ENCODE data around the gene FAM241B.

Gene FAM241B, protein sequence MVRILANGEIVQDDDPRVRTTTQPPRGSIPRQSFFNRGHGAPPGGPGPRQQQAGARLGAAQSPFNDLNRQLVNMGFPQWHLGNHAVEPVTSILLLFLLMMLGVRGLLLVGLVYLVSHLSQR

GRCh38 chr10:69629897-69630650 lies at the start of gene FAM241B:
Gene FAM241B, plus strand, starts transcription at chr10:69630247. Its CDS starts 1,497 bp downstream, at chr10:69631744.
- DNase-seq (ENCODE audit: low read depth in 1 of 2, low spot score in 1 of 2) = peak; percentile 47 to 66

DNA sequence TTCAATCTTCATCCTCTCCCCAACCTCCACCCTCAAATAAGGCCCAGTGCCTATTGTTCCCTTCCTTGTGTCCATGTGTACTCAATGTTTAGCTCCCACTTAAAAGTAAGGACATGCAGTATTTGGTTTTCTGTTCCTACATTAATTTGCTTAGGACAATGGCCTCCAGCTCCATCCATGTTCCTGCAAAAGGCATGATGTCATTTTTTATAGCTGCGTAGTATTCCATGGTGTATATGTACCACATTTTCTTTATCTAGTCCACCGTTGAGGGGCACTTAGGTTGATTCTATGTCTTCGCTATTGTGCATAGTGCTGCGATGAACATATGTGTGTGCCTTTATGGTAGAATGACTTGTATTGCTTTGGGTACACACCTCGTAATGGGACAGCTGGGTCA lies 49.6 kb upstream of the FAM241B start:
- no peak for DNase-seq (ENCODE audit: low read depth in 1 of 2, low spot score in 1 of 2)

GRCh38 chr10:69583106-69583505 lies 46.9 kb upstream of the FAM241B start:
- DNase-seq (ENCODE audit: low read depth in 1 of 2, low spot score in 1 of 2) = no peak

- DNase-seq (ENCODE audit: low read depth in 1 of 2, low spot score in 1 of 2) = no peak
Observed at GRCh38 chr10:69584624-69585023, 45.4 kb upstream of the FAM241B start.

DNA sequence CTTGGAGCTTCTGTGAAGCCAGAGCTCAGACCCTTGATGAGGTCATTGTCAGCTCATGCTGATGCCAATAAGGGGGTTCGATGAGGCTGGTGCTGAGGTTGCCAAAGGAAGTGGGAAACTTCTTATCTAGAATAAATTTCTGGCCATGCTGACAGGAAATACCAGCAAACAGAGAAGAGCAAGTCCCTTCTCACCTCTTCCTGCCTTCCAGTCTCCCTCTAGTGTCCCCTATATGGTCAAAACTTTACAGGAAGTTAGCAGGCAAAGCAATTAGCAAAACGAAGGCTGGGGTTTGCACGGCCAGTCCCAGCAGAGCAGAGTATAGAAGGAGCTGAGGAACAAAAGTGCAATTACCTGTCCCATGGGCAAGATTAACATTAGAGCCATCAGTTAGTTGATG lies 41.7 kb upstream of the FAM241B start:
- DNase-seq (ENCODE audit: low read depth in 1 of 2, low spot score in 1 of 2) = no peak

DNA sequence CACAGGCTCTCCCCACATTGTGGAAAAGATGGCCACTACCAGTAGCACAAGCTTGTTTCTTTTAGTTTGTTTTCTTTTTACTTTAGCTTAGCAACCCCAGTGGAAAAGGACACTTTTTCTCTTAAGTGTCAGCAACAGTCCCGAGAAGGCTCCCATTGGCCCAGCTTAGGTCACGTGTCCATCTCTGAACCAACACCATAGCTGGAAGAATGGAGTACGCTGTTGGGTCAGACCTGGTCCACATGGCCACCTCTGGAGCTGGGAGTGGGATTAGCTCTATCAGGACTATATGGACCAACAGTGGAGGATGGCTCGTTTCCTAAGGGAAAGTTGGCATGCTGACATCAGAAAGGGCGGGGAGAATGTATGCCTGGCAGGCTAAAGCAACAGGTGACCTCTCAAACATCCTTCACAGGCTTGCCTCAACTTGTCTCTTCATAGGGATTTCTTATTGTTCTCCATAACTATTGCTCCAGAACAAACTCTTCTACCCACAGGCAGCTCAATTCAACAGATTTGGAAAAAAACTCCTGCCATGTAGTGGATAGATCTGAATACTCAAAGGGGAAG lies 29.2 kb upstream of the FAM241B start:
- DNase-seq (ENCODE audit: low read depth in 1 of 2, low spot score in 1 of 2) = no peak

- no peak for DNase-seq (ENCODE audit: low read depth in 1 of 2, low spot score in 1 of 2)
Observed at GRCh38 chr10:69609077-69609476, 21.0 kb upstream of the FAM241B start.

GRCh38 chr10:69612760-69613159 lies 17.3 kb upstream of the FAM241B start:
- DNase-seq (ENCODE audit: low read depth in 1 of 2, low spot score in 1 of 2) = no peak

DNA sequence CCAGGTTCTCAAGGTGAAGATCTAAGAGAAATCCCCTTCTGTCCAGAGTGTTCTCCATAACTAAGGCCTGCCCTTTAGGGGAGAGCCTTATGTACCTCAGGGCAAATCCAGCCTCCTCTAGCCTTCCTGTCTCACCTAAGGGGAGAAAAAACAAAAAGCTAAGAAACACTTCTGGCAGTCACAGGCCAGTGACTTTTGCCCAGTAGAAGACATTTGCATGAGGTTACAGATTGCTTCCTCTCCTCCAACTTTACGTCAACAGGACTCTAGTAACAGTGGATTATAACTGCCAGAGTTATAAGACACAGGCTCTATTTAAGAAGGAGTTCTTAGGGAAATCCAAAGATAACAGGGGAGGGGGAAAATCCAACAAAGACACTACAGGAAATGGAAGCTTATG lies 15.9 kb upstream of the FAM241B start:
- DNase-seq (ENCODE audit: low read depth in 1 of 2, low spot score in 1 of 2) = no peak

GRCh38 chr10:69616358-69616757 lies 13.7 kb upstream of the FAM241B start:
- no peak for DNase-seq (ENCODE audit: low read depth in 1 of 2, low spot score in 1 of 2)

GRCh38 chr10:69618746-69619145 lies 11.3 kb upstream of the FAM241B start:
- DNase-seq (ENCODE audit: low read depth in 1 of 2, low spot score in 1 of 2) = no peak

GRCh38 chr10:69619626-69620025 lies 10.4 kb upstream of the FAM241B start:
- no peak for DNase-seq (ENCODE audit: low read depth in 1 of 2, low spot score in 1 of 2)

- no peak for DNase-seq (ENCODE audit: low read depth in 1 of 2, low spot score in 1 of 2)
Observed at GRCh38 chr10:69620625-69621024, 9.4 kb upstream of the FAM241B start.

DNA sequence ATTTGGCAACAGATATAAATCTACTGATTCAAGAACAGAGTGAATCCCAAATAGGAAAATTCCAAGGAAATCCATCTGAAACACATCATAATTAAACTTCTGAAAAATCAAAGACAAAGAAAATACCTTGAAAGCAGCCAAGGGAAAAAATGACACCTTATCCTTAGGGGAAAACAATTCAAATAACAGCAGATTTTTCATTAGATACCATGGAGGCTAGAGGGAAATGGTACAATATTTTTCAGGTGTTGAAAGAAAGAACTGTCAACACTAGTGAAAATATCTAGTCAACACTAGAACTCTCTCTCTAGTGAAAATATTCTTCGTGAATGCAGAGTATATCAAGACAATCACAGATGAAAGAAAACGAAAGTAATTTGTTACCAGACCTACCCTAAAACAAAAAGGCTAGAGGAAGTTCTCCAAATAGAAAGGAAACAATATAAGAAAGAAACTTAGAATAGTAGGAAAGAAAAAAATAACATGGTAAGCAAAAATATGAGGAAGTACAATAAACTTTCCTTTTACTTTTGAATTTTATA lies 5.7 kb upstream of the FAM241B start:
- DNase-seq (ENCODE audit: low read depth in 1 of 2, low spot score in 1 of 2) = no peak

DNA sequence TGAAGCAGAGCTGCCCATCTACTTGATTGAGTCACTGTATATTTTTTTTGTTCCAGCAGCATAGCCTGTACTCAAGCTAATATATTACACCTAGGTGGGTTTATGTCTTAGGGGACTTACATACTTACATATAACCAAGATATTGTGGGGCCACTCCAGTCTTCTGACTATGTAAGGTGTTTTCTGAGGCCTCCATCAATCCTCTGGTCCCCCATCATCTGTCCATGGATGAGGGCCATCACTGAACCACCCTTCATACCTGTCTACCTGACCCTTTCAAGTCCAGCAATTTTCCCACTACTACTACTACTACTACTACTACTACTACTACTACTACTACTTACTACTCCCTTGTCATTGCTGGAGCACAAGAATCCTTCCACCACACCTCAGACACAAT lies 3.2 kb upstream of the FAM241B start:
- DNase-seq (ENCODE audit: low read depth in 1 of 2, low spot score in 1 of 2) = no peak

DNA sequence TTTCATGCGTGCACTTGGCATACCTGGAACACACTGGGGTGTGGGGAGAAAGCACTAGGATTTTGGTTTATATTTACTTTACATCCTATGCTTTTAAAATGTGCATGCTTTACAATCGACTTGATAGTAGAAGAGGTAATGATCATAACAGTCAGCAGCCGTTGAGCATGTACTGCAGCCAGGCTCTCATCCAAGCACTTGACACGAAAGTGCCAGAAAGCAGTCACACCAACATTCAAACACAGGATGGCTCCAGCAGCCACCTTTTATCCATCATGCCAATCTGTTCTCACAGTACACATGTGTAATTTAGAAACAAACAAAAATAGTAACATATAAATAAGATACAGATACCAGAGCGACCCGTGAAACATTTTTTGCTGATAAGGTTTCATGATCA lies 1.2 kb upstream of the FAM241B start:
- DNase-seq (ENCODE audit: low read depth in 1 of 2, low spot score in 1 of 2) = no peak

- DNase-seq (ENCODE audit: low read depth in 1 of 2, low spot score in 1 of 2) = no peak
Observed at GRCh38 chr10:69629519-69629896, 539 bp upstream of the FAM241B start.

DNA sequence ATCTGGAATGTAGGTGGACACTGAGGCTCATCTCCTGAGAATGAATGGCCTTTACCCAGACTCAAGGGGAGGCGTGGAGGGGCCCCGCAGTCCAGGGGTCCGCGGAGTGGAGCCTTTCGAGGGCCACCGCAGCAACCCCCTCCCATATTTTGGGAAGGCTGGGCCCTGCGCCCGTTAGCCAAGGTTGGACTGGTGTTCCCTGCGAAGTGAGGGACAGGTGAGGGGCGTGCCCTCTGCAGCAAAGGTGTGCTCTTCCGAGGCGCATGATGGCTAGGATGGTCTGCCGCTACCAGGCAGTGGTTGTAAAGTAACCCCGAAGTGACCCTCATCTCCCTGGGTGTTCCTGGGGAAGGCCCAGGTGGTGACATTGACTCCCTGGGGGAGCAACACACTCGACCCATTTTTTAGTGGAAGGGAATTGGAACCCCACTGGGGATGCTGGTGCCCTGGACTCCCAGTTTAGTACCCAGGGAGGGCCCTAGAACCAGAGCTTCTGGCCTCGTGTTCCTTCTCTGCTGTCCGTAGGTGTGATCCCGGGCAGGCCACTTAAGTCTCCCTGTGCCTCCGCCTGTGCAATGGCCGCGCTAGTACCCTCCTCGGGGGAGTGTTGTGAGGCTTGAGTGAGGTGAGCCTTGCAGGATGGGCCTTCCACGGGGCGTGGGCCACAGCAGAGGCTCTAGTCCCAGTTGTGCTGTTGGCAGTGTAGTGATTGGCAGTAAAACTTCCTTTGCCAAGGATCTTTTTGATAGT lies 779 bp downstream of the FAM241B start:
- DNase-seq (ENCODE audit: low read depth in 1 of 2, low spot score in 1 of 2) = no peak

- DNase-seq (ENCODE audit: low read depth in 1 of 2, low spot score in 1 of 2) = no peak
Observed at GRCh38 chr10:69631566-69631965, 1.5 kb downstream of the FAM241B start.

DNA sequence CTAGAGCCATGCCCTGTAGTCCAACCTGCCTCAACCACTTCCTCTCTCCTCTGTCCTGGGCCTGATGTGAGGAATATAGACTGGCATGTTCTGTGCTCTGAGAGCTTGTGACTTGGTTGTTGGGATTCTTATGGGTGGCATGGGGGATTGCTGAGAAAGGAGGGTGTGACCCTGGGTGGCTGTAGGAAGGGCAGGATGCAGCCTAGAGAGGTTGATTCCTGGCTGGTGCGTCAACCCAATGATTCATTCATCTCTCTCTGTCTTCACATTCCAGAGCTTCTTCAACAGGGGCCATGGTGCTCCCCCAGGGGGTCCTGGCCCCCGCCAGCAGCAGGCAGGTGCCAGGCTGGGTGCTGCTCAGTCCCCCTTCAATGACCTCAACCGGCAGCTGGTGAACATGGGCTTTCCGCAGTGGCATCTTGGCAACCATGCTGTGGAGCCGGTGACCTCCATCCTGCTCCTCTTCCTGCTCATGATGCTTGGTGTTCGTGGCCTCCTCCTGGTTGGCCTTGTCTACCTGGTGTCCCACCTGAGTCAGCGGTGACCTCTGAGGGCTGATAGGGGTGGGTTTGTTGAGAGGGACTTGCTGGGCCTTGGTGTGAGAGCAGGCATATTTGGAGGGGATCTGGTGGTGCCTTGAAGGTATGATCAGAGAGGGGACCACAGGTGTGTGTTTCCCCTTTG lies 2.6 kb downstream of the FAM241B start:
- DNase-seq (ENCODE audit: low read depth in 1 of 2, low spot score in 1 of 2) = no peak
